ENCODE measurements around the gene METTL16.

The METTL16 gene

GRCh38 chr17:2410951-2411350 is 100.7 kb downstream of the METTL16 start:
- no peak for DNase-seq

GRCh38 chr17:2406903-2407790 is 104.5 kb downstream of the METTL16 start:
- no peak for DNase-seq

- no peak for DNase-seq
Measured at GRCh38 chr17:2406271-2406902, 105.3 kb downstream of the METTL16 start.

GRCh38 chr17:2405247-2405926 is 106.3 kb downstream of the METTL16 start:
- no peak for DNase-seq

- DNase-seq = no peak
Measured at GRCh38 chr17:2403044-2403443, 108.6 kb downstream of the METTL16 start.

- no peak for DNase-seq
Measured at GRCh38 chr17:2402544-2402943, 109.1 kb downstream of the METTL16 start.

GRCh38 chr17:2401426-2402221 is 110.1 kb downstream of the METTL16 start:
- DNase-seq = peak; percentile 95

- peak; percentile 94 for DNase-seq
Measured at GRCh38 chr17:2400877-2401425, 110.7 kb downstream of the METTL16 start, which contains the start of gene MNT. MNT (minus strand) TSS chr17:2401060; CDS start chr17:2400712, 348 bp downstream.

GRCh38 chr17:2400474-2400866 is 111.2 kb downstream of the METTL16 start:
- peak; percentile 22 for DNase-seq

GRCh38 chr17:2399572-2400473 is 111.9 kb downstream of the METTL16 start:
- DNase-seq = peak; percentile 79

GRCh38 chr17:2398655-2399571 is 112.8 kb downstream of the METTL16 start:
- peak; percentile 25 for DNase-seq

GRCh38 chr17:2398182-2398581 is 113.5 kb downstream of the METTL16 start:
- DNase-seq = no peak

- DNase-seq = no peak
Measured at GRCh38 chr17:2397247-2398171, 114.2 kb downstream of the METTL16 start.

GRCh38 chr17:2396568-2397246 is 115.0 kb downstream of the METTL16 start:
- DNase-seq = peak; percentile 29

- no peak for DNase-seq
Measured at GRCh38 chr17:2396192-2396567, 115.5 kb downstream of the METTL16 start.

- DNase-seq = peak; percentile 11
Measured at GRCh38 chr17:2395258-2396181, 116.2 kb downstream of the METTL16 start.

- DNase-seq = no peak
Measured at GRCh38 chr17:2394775-2395201, 116.9 kb downstream of the METTL16 start.
